Epithelial cell of proximal tubule (primary cell): ENCODE results near the gene PPP3CA. TPM values are rescaled to one million over a fixed set of nuclear protein-coding genes. Genes with fewer than 3 reads are reported as not detected.

Source experiments
- DNase-seq: peaks from one replicate; pipeline ENCODE4 v3.0.0-alpha.2; 2011; ENCODE audit warnings: low read depth
- H3K4me3 ChIP-seq: 2 replicates; pipeline ENCODE4 v1.5.1; 2011; ENCODE audit warnings: low read depth, mild to moderate bottlenecking, low read length
- total RNA-seq: library from RNA; depleted of rRNA; stranded (reverse); fragments of >200 nt; gene quantifications from 2 replicates; pipeline ENCODE4 v1.2.3, GENCODE V29; 2015
- TF ChIP-seq, protein P1 (sequence below): conservative IDR thresholded peaks from 2 replicates; pipeline ENCODE4 v1.5.1; 2012; ENCODE audit warnings: low read depth, mild to moderate bottlenecking, low read length

Gene PPP3CA
- total RNA-seq, 1 donor from 2014 or later = 16.5 TPM

GRCh38 chr4:101290654-101291053, 56.7 kb downstream of the PPP3CA start:
- TF ChIP-seq, protein P1, sequence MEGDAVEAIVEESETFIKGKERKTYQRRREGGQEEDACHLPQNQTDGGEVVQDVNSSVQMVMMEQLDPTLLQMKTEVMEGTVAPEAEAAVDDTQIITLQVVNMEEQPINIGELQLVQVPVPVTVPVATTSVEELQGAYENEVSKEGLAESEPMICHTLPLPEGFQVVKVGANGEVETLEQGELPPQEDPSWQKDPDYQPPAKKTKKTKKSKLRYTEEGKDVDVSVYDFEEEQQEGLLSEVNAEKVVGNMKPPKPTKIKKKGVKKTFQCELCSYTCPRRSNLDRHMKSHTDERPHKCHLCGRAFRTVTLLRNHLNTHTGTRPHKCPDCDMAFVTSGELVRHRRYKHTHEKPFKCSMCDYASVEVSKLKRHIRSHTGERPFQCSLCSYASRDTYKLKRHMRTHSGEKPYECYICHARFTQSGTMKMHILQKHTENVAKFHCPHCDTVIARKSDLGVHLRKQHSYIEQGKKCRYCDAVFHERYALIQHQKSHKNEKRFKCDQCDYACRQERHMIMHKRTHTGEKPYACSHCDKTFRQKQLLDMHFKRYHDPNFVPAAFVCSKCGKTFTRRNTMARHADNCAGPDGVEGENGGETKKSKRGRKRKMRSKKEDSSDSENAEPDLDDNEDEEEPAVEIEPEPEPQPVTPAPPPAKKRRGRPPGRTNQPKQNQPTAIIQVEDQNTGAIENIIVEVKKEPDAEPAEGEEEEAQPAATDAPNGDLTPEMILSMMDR = no peak
- H3K4me3 ChIP-seq = no peak overlapping the region
- DNase-seq = peak; percentile 59

- TF ChIP-seq, protein P1 = no peak
- no peak overlapping the region for H3K4me3 ChIP-seq
- no peak for DNase-seq
Observed at GRCh38 chr4:101289306-101289705, 58.0 kb downstream of the PPP3CA start.

DNA sequence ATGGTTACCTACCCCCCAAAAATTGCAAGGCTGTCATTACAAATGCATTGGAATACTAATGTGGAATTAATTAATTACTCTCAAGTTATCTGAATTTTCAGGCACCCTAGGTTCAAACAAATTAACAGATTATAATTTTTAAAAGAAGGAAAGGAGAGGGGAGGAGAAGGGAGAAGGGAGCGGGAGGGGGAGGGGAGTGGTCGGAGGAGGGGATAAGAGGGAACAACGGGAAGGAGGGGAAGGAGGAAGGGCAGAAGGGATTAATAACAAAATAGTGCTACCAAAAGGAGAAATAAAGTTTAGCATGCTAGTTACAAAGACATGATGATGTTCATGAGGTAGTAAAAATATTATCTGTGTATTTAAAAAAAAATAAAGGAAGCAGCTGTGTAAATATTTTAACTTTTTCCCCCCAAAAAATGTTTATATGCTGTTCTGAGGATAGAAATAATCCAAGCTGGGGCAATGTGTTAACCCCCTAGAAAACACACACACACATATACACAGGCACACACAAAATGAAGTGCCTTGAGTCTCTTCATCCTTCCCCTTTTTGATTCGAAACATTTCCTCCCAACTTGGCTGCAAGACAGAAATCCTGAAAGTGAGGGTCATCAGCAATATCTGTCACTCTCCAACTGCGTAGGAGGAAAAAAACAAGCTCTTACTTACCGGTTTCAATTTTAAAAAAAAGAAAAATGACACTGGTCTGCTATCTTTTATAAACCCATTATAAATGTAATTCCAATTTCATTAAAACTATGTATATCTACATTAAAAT, 58.8 kb downstream of the PPP3CA start:
- TF ChIP-seq, protein P1 = no peak
- DNase-seq = no peak

GRCh38 chr4:101287324-101287723, 60.0 kb downstream of the PPP3CA start:
- no peak for DNase-seq
- TF ChIP-seq, protein P1 = no peak

More for the DNA sequence above, 58.8 kb downstream of the PPP3CA start:
- H3K4me3 ChIP-seq = no peak overlapping the region

GRCh38 chr4:101286663-101287062, 60.7 kb downstream of the PPP3CA start:
- TF ChIP-seq, protein P1 = no peak
- DNase-seq = no peak
- H3K4me3 ChIP-seq = no peak overlapping the region

More at GRCh38 chr4:101287324-101287723, 60.0 kb downstream of the PPP3CA start:
- no peak overlapping the region for H3K4me3 ChIP-seq

- no peak for DNase-seq
- TF ChIP-seq, protein P1 = no peak
- H3K4me3 ChIP-seq = no peak overlapping the region
Observed at GRCh38 chr4:101285985-101286384, 61.3 kb downstream of the PPP3CA start.

- DNase-seq = no peak
- TF ChIP-seq, protein P1 = no peak
- H3K4me3 ChIP-seq = no peak overlapping the region
Observed at GRCh38 chr4:101284546-101284945, 62.8 kb downstream of the PPP3CA start.
